Uterus (tissue), 4 donors: Measurements from ENCODE around the gene AFG1L. TPM values are rescaled to one million over a fixed set of nuclear protein-coding genes. Genes with fewer than 3 reads are reported as not detected.
A peak's percentile ranks its signal among the peaks of the same experiment; 100 is the strongest.
"Not testable (repeated sequence)": the region's sequence is repeated elsewhere in the genome, so short reads cannot be mapped to it uniquely, and the experiment has no call there.

ENCODE experiments used
- DNase-seq, 2 donors: peaks; one replicate each; pipeline ENCODE4 v3.0.0-alpha.2; 2019 to 2020
- H3K27ac ChIP-seq, 2 donors: fragments of 200-600 bp; sonication (generic); 1 replicate in 1 of 2; 2 replicates in 1 of 2; pipeline ENCODE4 v1.5.1; 2016 to 2018
- H3K27me3 ChIP-seq, 2 donors: fragments of 200-600 bp; sonication (generic); one replicate each; pipeline ENCODE4 v1.5.1; 2018 to 2019; ENCODE audit warnings: control low read depth in 1 of 2
- H3K36me3 ChIP-seq, 2 donors: fragments of 200-600 bp; sonication (generic); one replicate each; pipeline ENCODE4 v1.5.1; 2019; ENCODE audit warnings: control low read depth in 1 of 2
- H3K4me1 ChIP-seq, 2 donors: fragments of 200-600 bp; sonication (generic); one replicate each; pipeline ENCODE4 v1.5.1; 2018 to 2019; ENCODE audit warnings: control low read depth in 1 of 2
- H3K4me3 ChIP-seq, 2 donors: fragments of 200-600 bp; sonication (generic); 1 replicate in 1 of 2; 2 replicates in 1 of 2; pipeline ENCODE4 v1.5.1; 2018 to 2019; ENCODE audit warnings: mild to moderate bottlenecking in 1 of 2
- H3K9me3 ChIP-seq, 2 donors: fragments of 200-600 bp; sonication (generic); one replicate each; pipeline ENCODE4 v1.5.1; 2019; ENCODE audit warnings: control low read depth in 1 of 2
- CTCF ChIP-seq, 4 experiments: fragments of 200-600 bp in 2 of 4; fragments of 450-650 bp in 2 of 4; sonication (generic) in 2 of 4; IDR thresholded peaks; one replicate each; pipeline ENCODE4 v1.5.1; 2016 to 2019; ENCODE audit warnings: antibody characterized with exemption in 4 of 4, mild to moderate bottlenecking in 2 of 4, moderate library complexity in 1 of 4
- POLR2A ChIP-seq, 2 donors: fragments of 450-650 bp; IDR thresholded peaks; one replicate each; pipeline ENCODE4 v1.6.1; 2016; ENCODE audit warnings: antibody characterized with exemption in 2 of 2, mild to moderate bottlenecking in 1 of 2, moderate library complexity in 1 of 2
- intact Hi-C: fragments of 100-400 bp; cut with DNase I; formaldehyde crosslinking; loops from one replicate; pipeline ENCODE4 v1.15.1; 2023; ENCODE audit warnings: low total_unique reads
- total RNA-seq, 4 donors: library from RNA; depleted of rRNA in 3 of 4; stranded (reverse); fragments of >200 nt in 3 of 4; gene quantifications; one replicate each; pipeline versions ENCODE4 v1.1.0 to v1.2.4, GENCODE V29; 2014 to 2023
- donor health status: DM: yes; HTN: yes; CAD: no.

AFG1L gene
- total RNA-seq, 4 donors from 2014 or later = under 0.01 to 9.4 (median 5.2) TPM

GRCh38 chr6:108260809-108261569, 33.9 kb upstream of the AFG1L start, which contains the start of gene SNX3:
SNX3 (minus strand) TSS chr6:108261040; CDS start chr6:108260921, 119 bp downstream.
- intact Hi-C loops = loop anchor here (2.0 kb wide), 1 partner anchor 34 kb away; the partner anchor contains the start of gene AFG1L

GRCh38 chr6:108263371-108263770, 31.5 kb upstream of the AFG1L start:
- H3K27me3 ChIP-seq = no peaks in the 10 kb centered on the region
- no peaks in the 10 kb centered on the region for H3K4me1 ChIP-seq
- no peaks in the 10 kb centered on the region for H3K9me3 ChIP-seq
- H3K36me3 ChIP-seq = no peaks in the 10 kb centered on the region
- no peak overlapping the region for H3K4me3 ChIP-seq
- intact Hi-C loops = no loop called here
- no peak overlapping the region for H3K27ac ChIP-seq
- TF ChIP-seq CTCF (IDR thresholded peaks at IDR 0.05) (no peak), POLR2A (IDR thresholded peaks at IDR 0.05) (no peak)
- no peak for DNase-seq

More at GRCh38 chr6:108260809-108261569, 33.9 kb upstream of the AFG1L start, which contains the start of gene SNX3:
- H3K4me1 ChIP-seq = no peaks in the 10 kb centered on the region
- DNase-seq = peak; percentile 94 to 95
- no peaks in the 10 kb centered on the region for H3K27me3 ChIP-seq
- H3K27ac ChIP-seq = peak within 1 kb of the TSS; percentile 95 to 99
- no peaks in the 10 kb centered on the region for H3K9me3 ChIP-seq
- TF ChIP-seq CTCF (IDR thresholded peaks at IDR 0.05) = peak in 1 of 4 experiments; percentile 11
- peak; percentile 67 to 80 for TF ChIP-seq POLR2A (IDR thresholded peaks at IDR 0.05)
- no peaks in the 10 kb centered on the region for H3K36me3 ChIP-seq
- H3K4me3 ChIP-seq = peak within 1 kb of the TSS; percentile 92 to 96

- Histone ChIP-seq H3K4me3 (no peak overlapping the region), H3K27me3 (no peaks in the 10 kb centered on the region), H3K36me3 (no peaks in the 10 kb centered on the region), H3K9me3 (no peaks in the 10 kb centered on the region), H3K4me1 (no peaks in the 10 kb centered on the region), H3K27ac (no peak overlapping the region)
- intact Hi-C loops = no loop called here
- no peak for TF ChIP-seq CTCF (IDR thresholded peaks at IDR 0.05)
- no peak for TF ChIP-seq POLR2A (IDR thresholded peaks at IDR 0.05)
- no peak for DNase-seq
Measured at GRCh38 chr6:108268845-108269244, 26.0 kb upstream of the AFG1L start.

- H3K27me3 ChIP-seq, H3K4me3 ChIP-seq, DNase-seq, H3K9me3 ChIP-seq, intact Hi-C loops, H3K36me3 ChIP-seq, H3K4me1 ChIP-seq, H3K27ac ChIP-seq: not testable (repeated sequence)
Measured at GRCh38 chr6:108269955-108270354, 24.9 kb upstream of the AFG1L start.

- TF ChIP-seq CTCF (IDR thresholded peaks at IDR 0.05) (no peak), POLR2A (IDR thresholded peaks at IDR 0.05) (no peak)
Measured at GRCh38 chr6:108274546-108274945, 20.3 kb upstream of the AFG1L start.

More at GRCh38 chr6:108274546-108274945, 20.3 kb upstream of the AFG1L start:
- no peaks in the 10 kb centered on the region for H3K9me3 ChIP-seq
- no peaks in the 10 kb centered on the region for H3K27me3 ChIP-seq
- H3K36me3 ChIP-seq = no peaks in the 10 kb centered on the region
- no peak overlapping the region for H3K4me3 ChIP-seq
- no peaks in the 10 kb centered on the region for H3K4me1 ChIP-seq
- DNase-seq = no peak
- intact Hi-C loops = no loop called here
- H3K27ac ChIP-seq = no peak overlapping the region
